ENCODE measurements around the gene PLAC8. TPM values are rescaled to one million over a fixed set of nuclear protein-coding genes. Genes with fewer than 3 reads are reported as not detected.
"Not testable (repeated sequence)": the region's sequence is repeated elsewhere in the genome, so short reads cannot be mapped to it uniquely, and the experiment has no call there.

The PLAC8 gene
- total RNA-seq, 1 donor from 2014 or later = 1.5 TPM

GRCh38 chr4:83089410-83090157, 24.9 kb downstream of the PLAC8 start:
- intact Hi-C loops (cut with micrococcal nuclease) = no loop called here
- no peaks in the 10 kb centered on the region for H3K36me3 ChIP-seq
- no peak for TF ChIP-seq CTCF (IDR thresholded peaks at IDR 0.05; ENCODE audit: borderline replicate concordance)

GRCh38 chr4:83084956-83085355, 29.6 kb downstream of the PLAC8 start:
- H3K27ac ChIP-seq (replicated peaks); H3K4me1 ChIP-seq; H3K36me3 ChIP-seq; intact Hi-C loops (cut with micrococcal nuclease); DNase-seq; H3K27me3 ChIP-seq (ENCODE audit: low read depth); H3K4me3 ChIP-seq: not testable (repeated sequence)
- peaks cover 16% of the 10 kb centered on the region for H3K9me3 ChIP-seq (replicated peaks)

More at GRCh38 chr4:83089410-83090157, 24.9 kb downstream of the PLAC8 start:
- H3K4me3 ChIP-seq = no peak overlapping the region
- no peaks in the 10 kb centered on the region for H3K9me3 ChIP-seq (replicated peaks)
- no peak overlapping the region for H3K27ac ChIP-seq (replicated peaks)
- DNase-seq = no peak
- no peaks in the 10 kb centered on the region for H3K4me1 ChIP-seq
- no peaks in the 10 kb centered on the region for H3K27me3 ChIP-seq (ENCODE audit: low read depth)

GRCh38 chr4:83083925-83084475, 30.5 kb downstream of the PLAC8 start:
- intact Hi-C loops (cut with micrococcal nuclease) = no loop called here

GRCh38 chr4:83082777-83083176, 31.8 kb downstream of the PLAC8 start:
- no peaks in the 10 kb centered on the region for H3K27me3 ChIP-seq (ENCODE audit: low read depth)
- H3K4me1 ChIP-seq = peaks cover 4% of the 10 kb centered on the region
- TF ChIP-seq CTCF (IDR thresholded peaks at IDR 0.05; ENCODE audit: borderline replicate concordance) = no peak
- H3K4me3 ChIP-seq = no peak overlapping the region
- no peak overlapping the region for H3K27ac ChIP-seq (replicated peaks)
- no peak for DNase-seq
- H3K9me3 ChIP-seq (replicated peaks) = peaks cover 16% of the 10 kb centered on the region
- no peaks in the 10 kb centered on the region for H3K36me3 ChIP-seq
- intact Hi-C loops (cut with micrococcal nuclease) = no loop called here

More at GRCh38 chr4:83083925-83084475, 30.5 kb downstream of the PLAC8 start:
- Histone ChIP-seq H3K4me1 (peaks cover 4% of the 10 kb centered on the region), H3K36me3 (no peaks in the 10 kb centered on the region), H3K9me3 (replicated peaks) (peaks cover 16% of the 10 kb centered on the region), H3K27me3 (ENCODE audit: low read depth) (no peaks in the 10 kb centered on the region), H3K27ac (replicated peaks) (peak overlapping the region; percentile 58), H3K4me3 (no peak overlapping the region)
- no peak for TF ChIP-seq CTCF (IDR thresholded peaks at IDR 0.05; ENCODE audit: borderline replicate concordance)
- DNase-seq = no peak

GRCh38 chr4:83080561-83080960, 34.0 kb downstream of the PLAC8 start:
- peaks cover 14% of the 10 kb centered on the region for H3K36me3 ChIP-seq
- no peaks in the 10 kb centered on the region for H3K27me3 ChIP-seq (ENCODE audit: low read depth)
- intact Hi-C loops (cut with micrococcal nuclease) = no loop called here
- TF ChIP-seq CTCF (IDR thresholded peaks at IDR 0.05; ENCODE audit: borderline replicate concordance) = no peak
- H3K27ac ChIP-seq (replicated peaks) = no peak overlapping the region
- no peak overlapping the region for H3K4me3 ChIP-seq
- DNase-seq = no peak
- peaks cover 4% of the 10 kb centered on the region for H3K4me1 ChIP-seq
- H3K9me3 ChIP-seq (replicated peaks) = peaks cover 16% of the 10 kb centered on the region
